Measurements from ENCODE around the gene FLAD1.
A peak's percentile ranks its signal among the peaks of the same experiment; 100 is the strongest.
"Not testable (repeated sequence)": the region's sequence is repeated elsewhere in the genome, so short reads cannot be mapped to it uniquely, and the experiment has no call there.

The FLAD1 gene

GRCh38 chr1:154973344-154974101 is 9.6 kb upstream of the FLAD1 start:
- Histone ChIP-seq H3K27me3 (no peaks in the 10 kb centered on the region), H3K4me1 (peaks cover 26% of the 10 kb centered on the region), H3K36me3 (no peaks in the 10 kb centered on the region; the same call in 1 of the 2 replicates), H3K9me3 (no peaks in the 10 kb centered on the region), H3K4me3 (ENCODE audit: low read depth, low read length) (peak overlapping the region; percentile 85)
- DNase-seq, result peak; percentile 97
- TF ChIP-seq CTCF (IDR thresholded peaks at IDR 0.05; ENCODE audit: low read depth, low read length), result peak; percentile 22; the same call in 1 of the 2 replicates

GRCh38 chr1:154974102-154974807 is 8.9 kb upstream of the FLAD1 start, which contains the start of gene CKS1B:
TSS of gene CKS1B (plus strand) at chr1:154974681. CDS start at chr1:154974746, 65 bp downstream.
- no peaks in the 10 kb centered on the region for H3K9me3 ChIP-seq
- H3K36me3 ChIP-seq, result peaks cover 3% of the 10 kb centered on the region
- peaks cover 24% of the 10 kb centered on the region for H3K4me1 ChIP-seq
- peak within 1 kb of the TSS; percentile 85 for H3K4me3 ChIP-seq (ENCODE audit: low read depth, low read length)
- no peaks in the 10 kb centered on the region for H3K27me3 ChIP-seq
- no peak for TF ChIP-seq CTCF (IDR thresholded peaks at IDR 0.05; ENCODE audit: low read depth, low read length)
- DNase-seq, result peak; percentile 98

GRCh38 chr1:154974808-154975408 is 8.2 kb upstream of the FLAD1 start:
- no peak for TF ChIP-seq CTCF (IDR thresholded peaks at IDR 0.05; ENCODE audit: low read depth, low read length)
- peak; percentile 94 for DNase-seq
- Histone ChIP-seq H3K36me3 (peaks cover 9% of the 10 kb centered on the region), H3K4me3 (ENCODE audit: low read depth, low read length) (peak overlapping the region; percentile 85), H3K27me3 (no peaks in the 10 kb centered on the region), H3K9me3 (no peaks in the 10 kb centered on the region), H3K4me1 (peaks cover 26% of the 10 kb centered on the region)

GRCh38 chr1:154975409-154976059 is 7.6 kb upstream of the FLAD1 start:
- peak overlapping the region; percentile 85 for H3K4me3 ChIP-seq (ENCODE audit: low read depth, low read length)
- no peak for DNase-seq
- no peaks in the 10 kb centered on the region for H3K27me3 ChIP-seq
- no peak for TF ChIP-seq CTCF (IDR thresholded peaks at IDR 0.05; ENCODE audit: low read depth, low read length)
- no peaks in the 10 kb centered on the region for H3K9me3 ChIP-seq
- peaks cover 14% of the 10 kb centered on the region for H3K36me3 ChIP-seq
- peaks cover 26% of the 10 kb centered on the region for H3K4me1 ChIP-seq

- not testable (repeated sequence) for DNase-seq
- peaks cover 14% of the 10 kb centered on the region for H3K36me3 ChIP-seq
- peak overlapping the region; percentile 15 for H3K4me3 ChIP-seq (ENCODE audit: low read depth, low read length)
Measured at GRCh38 chr1:154977762-154978161, 5.4 kb upstream of the FLAD1 start.

GRCh38 chr1:154978360-154978759 is 4.8 kb upstream of the FLAD1 start:
- H3K4me1 ChIP-seq, result peaks cover 22% of the 10 kb centered on the region

More at GRCh38 chr1:154977762-154978161, 5.4 kb upstream of the FLAD1 start:
- peaks cover 22% of the 10 kb centered on the region for H3K4me1 ChIP-seq
- H3K9me3 ChIP-seq, H3K27me3 ChIP-seq: not testable (repeated sequence)

More at GRCh38 chr1:154978360-154978759, 4.8 kb upstream of the FLAD1 start:
- peak; percentile 62 for DNase-seq
- H3K36me3 ChIP-seq, result peaks cover 14% of the 10 kb centered on the region
- H3K4me3 ChIP-seq (ENCODE audit: low read depth, low read length), result peak overlapping the region; percentile 15; the same call in 1 of the 2 replicates
- no peak for TF ChIP-seq CTCF (IDR thresholded peaks at IDR 0.05; ENCODE audit: low read depth, low read length)
- no peaks in the 10 kb centered on the region for H3K9me3 ChIP-seq
- H3K27me3 ChIP-seq, result no peaks in the 10 kb centered on the region

All from BE2C (cell line).